Measurements from ENCODE around the gene NIM1K. TPM values are rescaled to one million over a fixed set of nuclear protein-coding genes. Genes with fewer than 3 reads are reported as not detected.

NIM1K gene
- total and polyA plus RNA-seq, 2 of the 4 experiments (the other 2 are of a cell fraction) = 0.54 to 0.68 TPM

DNA sequence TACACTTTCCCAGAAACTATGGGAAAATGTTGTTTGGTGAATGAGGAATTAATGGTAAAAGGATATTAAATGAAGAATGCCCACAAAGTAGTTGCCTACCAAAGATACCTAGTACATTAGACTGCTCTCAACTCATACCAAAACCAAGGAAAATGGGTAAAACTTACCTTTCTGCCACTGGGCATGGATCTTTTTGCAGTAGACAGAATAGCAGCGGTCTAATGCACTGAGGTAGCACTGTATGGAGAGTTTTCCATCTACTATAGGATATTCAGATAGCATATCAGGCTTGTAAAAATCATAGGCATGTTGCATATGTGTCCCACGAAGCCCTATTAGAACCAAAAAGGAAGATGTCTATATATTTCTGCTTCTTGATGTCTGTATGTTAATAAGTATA lies 104.8 kb downstream of the NIM1K start:
- no peak overlapping the region for H2AK9ac ChIP-seq (replicated peaks; ENCODE audit: low read depth, low read length, poor library complexity)
- peaks cover 4% of the 10 kb centered on the region; the same call in 1 of the 2 replicates for H3K4me1 ChIP-seq (ENCODE audit: control insufficient read depth, insufficient read depth, low read length)
- H2BK5ac ChIP-seq (ENCODE audit: low read depth, low read length, poor library complexity, severe bottlenecking) = no peak overlapping the region
- no peak overlapping the region for H3K4ac ChIP-seq (ENCODE audit: low read depth, low read length)
- peaks cover 13% of the 10 kb centered on the region for H3K36me3 ChIP-seq (ENCODE audit: control insufficient read depth, insufficient read depth, low read length)
- H4K91ac ChIP-seq (ENCODE audit: insufficient read depth, low read depth, low read length) = no peak overlapping the region
- no peak overlapping the region for H3K18ac ChIP-seq (ENCODE audit: low read depth, low read length)
- H2AFZ ChIP-seq (replicated peaks; ENCODE audit: low read length, poor library complexity) = no peak overlapping the region
- H2BK120ac ChIP-seq (ENCODE audit: low read depth, low read length) = no peak overlapping the region
- dilution Hi-C loops (cut with HindIII; ENCODE audit: low sequenced_read_pairs, unreplicated experiment) = no loop called here
- peaks cover 3% of the 10 kb centered on the region; the same call in 1 of the 2 replicates for H4K20me1 ChIP-seq (ENCODE audit: insufficient read depth, low read length)
- no peak overlapping the region for H3K27ac ChIP-seq (ENCODE audit: insufficient read depth, low read length)
- CTCF ChIA-PET = no interaction called here
- no peak overlapping the region for H3K9ac ChIP-seq (ENCODE audit: low read depth, low read length)
- H4K5ac ChIP-seq (ENCODE audit: low read depth, low read length) = no peak overlapping the region
- POLR2A ChIA-PET (ENCODE audit: unreplicated experiment) = no interaction called here
- DNase-seq (no peak), ATAC-seq (ENCODE audit: low read depth) (no peak)
- H4K8ac ChIP-seq (ENCODE audit: low read depth in 2 of 2, low read length in 2 of 2) = no peak overlapping the region
- no peaks in the 10 kb centered on the region for H3K27me3 ChIP-seq (ENCODE audit: control insufficient read depth, insufficient read depth, low read length)
- no peak overlapping the region for H3K23ac ChIP-seq (ENCODE audit: low read depth, low read length)
- BruUV-seq (replicated peaks) = no TSS peak
- intact Hi-C loops (cut with micrococcal nuclease) = no loop called here
- H3K4me3 ChIP-seq (ENCODE audit: insufficient read depth, low read depth, low read length) = no peak overlapping the region
- H2BK20ac ChIP-seq (ENCODE audit: low read depth, low read length) = no peak overlapping the region
- no CpG with 5 or more reads among the region's 2 CpGs for WGBS, 2 experiments (ENCODE audit: extremely low coverage in 2 of 2, insufficient read length in 1 of 2)
- no peak overlapping the region for H3K4me2 ChIP-seq (ENCODE audit: low read depth, low read length)
- in situ Hi-C loops (cut with MboI; ENCODE audit: low sequenced_read_pairs) = no loop called here
- H3K9me1 ChIP-seq (ENCODE audit: insufficient read depth, low read length) = no peaks in the 10 kb centered on the region
- no peak overlapping the region for H3K56ac ChIP-seq (ENCODE audit: extremely low read depth, insufficient read depth, low read length)
- H3K14ac ChIP-seq (replicated peaks; ENCODE audit: low read depth, low read length) = no peak overlapping the region
- H3K9me3 ChIP-seq (ENCODE audit: control insufficient read depth, insufficient read depth, low read length) = no peaks in the 10 kb centered on the region
- peaks cover 9 to 14% of the 10 kb centered on the region in 2 experiments; a peak in 3 of 4 replicates for H3K79me1 ChIP-seq (ENCODE audit: low read depth in 1 of 2, low read length in 2 of 2)
- no peak overlapping the region for H2BK15ac ChIP-seq (ENCODE audit: low read depth, low read length)
- TF ChIP-seq POLR2A (IDR thresholded peaks at IDR 0.05; ENCODE audit: low read depth, low read length) = no peak
- TF ChIP-seq RFX5 (IDR thresholded peaks at IDR 0.05; ENCODE audit: low read depth, low read length) = no peak
- TF ChIP-seq RCOR1 (IDR thresholded peaks at IDR 0.05; ENCODE audit: insufficient replicate concordance, low read length) = no peak
- TF ChIP-seq CHD1 (IDR thresholded peaks at IDR 0.05; ENCODE audit: low read depth, low read length) = no peak
- no peak for TF ChIP-seq NFE2L2 (IDR thresholded peaks at IDR 0.05; ENCODE audit: low read depth, low read length)
- TF ChIP-seq, protein P1, sequence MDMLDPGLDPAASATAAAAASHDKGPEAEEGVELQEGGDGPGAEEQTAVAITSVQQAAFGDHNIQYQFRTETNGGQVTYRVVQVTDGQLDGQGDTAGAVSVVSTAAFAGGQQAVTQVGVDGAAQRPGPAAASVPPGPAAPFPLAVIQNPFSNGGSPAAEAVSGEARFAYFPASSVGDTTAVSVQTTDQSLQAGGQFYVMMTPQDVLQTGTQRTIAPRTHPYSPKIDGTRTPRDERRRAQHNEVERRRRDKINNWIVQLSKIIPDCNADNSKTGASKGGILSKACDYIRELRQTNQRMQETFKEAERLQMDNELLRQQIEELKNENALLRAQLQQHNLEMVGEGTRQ (IDR thresholded peaks at IDR 0.05; ENCODE audit: low read depth, low read length) = no peak
- no peak for TF ChIP-seq CEBPB (IDR thresholded peaks at IDR 0.05; ENCODE audit: low read depth, low read length)
- TF ChIP-seq FOS (IDR thresholded peaks at IDR 0.05; ENCODE audit: low read depth, low read length) = no peak
- no peak overlapping the region for H2AK5ac ChIP-seq (ENCODE audit: low read depth, low read length)

Data from IMR-90 (cell line).